Left cardiac atrium (tissue), 4 donors: ENCODE measurements around the gene AEBP1. TPM values are rescaled to one million over a fixed set of nuclear protein-coding genes. Genes with fewer than 3 reads are reported as not detected.

Experiments
- ATAC-seq, 2 donors: fragments of 200-7000 bp; cut with Tn5 transposase; one replicate each; pipeline ENCODE4 v1.9.1; 2020; ENCODE audit warnings: mild to moderate bottlenecking in 2 of 2, moderate library complexity in 2 of 2
- DNase-seq: peaks from one replicate; pipeline ENCODE4 v3.0.0-alpha.2; 2020
- intact Hi-C, 2 donors: fragments of 100-400 bp; cut with DNase I; formaldehyde crosslinking; loops; one replicate each; pipeline versions ENCODE4 v1.14.1 to v1.15.1; 2022 to 2023
- microRNA-seq, 2 donors: library from miRNA; unstranded; fragments of <30 nt; microRNA quantifications; one replicate each; pipeline ENCODE4 v1.2.0, GENCODE V29; 2020
- total RNA-seq, 2 donors: library from RNA; stranded (reverse); fragmentation: NEBNext Ultra II Directional; extraction: Animal tissue kit (Norgen Biotek cat#: 25700); gene quantifications; one replicate each; pipeline ENCODE4 v1.2.1, GENCODE V29; 2021
- donor health status: DM: no; HTN: yes; CAD: no.
- donor health status: DM: no; HTN: yes; CAD: no; lungs with severe emphysema.
- donor health status: DM: yes; HTN: yes; CAD: no.
- donor health status: Dilated cardiomyopathy.

The AEBP1 gene
- total RNA-seq, 2 donors from 2014 or later = 65.0 to 117 TPM

DNA sequence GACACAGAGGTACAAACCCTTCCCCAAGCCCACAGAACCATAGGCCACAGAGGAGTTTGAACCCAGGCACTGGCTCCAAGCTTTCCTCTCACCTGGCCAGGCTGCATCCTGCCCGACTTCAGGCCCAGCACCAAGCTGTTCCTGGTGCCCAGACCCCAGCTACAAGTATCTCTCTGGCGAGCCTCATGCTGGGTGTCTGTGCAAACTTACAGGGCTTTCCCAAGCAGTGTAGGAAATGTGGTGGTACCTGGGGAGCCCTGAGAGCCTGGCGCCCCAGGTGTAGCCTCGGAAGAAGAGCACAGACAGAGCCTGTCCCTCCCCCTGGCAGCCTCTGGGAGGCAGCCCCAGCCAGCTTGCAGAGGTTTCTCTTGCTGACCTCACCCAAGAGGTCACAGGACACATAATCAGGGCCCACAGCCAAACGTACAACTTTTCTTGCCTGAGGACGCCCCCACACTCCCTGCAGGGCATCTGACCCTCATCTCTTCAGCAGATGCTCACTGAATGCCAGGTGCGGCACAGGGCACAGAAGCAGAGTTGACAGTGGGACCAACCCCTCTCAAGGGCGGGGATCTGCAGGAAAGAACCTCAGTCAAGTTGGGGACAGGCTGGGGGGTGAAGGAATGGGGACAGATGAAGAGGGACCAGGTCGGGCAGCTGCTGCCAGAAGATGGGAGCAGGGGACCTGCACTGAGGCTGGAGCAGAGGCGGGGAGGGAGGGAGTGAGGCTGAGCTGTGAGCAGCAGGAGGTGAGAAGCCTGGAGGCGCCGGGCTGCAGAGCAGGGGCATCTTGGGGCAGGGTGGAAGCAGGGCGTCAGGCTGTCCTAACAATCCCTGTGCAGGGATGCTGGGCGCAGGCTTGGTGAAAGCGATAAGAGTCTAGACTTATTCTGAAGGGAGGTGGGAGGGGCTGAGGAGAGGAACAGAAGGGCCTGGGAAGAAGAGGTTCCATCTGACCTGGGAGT, 53.3 kb downstream of the AEBP1 start:
- DNase-seq = no peak
- intact Hi-C loops = no loop called here
- no peak for ATAC-seq

DNA sequence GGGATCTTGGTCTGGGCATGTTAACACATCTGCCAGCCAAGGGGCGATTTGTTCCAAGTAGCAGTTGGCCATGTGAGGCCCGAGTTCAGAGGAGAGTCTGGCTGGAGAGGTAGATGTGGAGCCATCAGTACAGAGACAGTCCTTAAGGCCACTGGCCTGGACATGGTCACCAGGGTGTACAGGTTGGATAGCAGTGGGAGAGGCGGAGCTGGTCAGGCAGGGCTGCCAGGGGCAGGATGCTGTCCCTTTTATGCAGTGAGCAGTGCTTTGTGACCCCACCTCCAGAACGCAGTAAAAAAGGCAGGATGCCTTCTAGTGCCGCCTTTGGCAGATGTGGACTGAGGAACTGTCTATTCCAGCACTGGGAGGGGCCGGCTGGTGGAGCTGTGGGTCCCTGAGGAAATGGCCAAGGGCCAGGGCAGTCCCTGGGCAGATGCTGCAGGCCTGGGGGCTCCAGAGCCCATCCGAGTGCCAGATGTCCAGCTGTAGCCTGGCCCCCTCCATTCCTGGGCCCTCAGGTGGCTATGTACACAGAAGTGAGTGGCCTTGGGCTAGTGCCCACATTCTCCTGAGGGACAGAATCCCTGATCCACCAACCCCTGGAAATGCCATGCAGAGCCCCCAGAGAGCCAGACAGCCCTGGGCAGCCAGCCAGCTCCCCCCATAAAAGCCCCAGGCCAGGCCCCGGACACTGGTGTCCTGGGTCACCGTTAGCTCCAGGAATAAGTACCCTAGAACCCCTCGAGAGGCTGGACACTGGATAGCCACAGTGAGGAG, 54.1 kb downstream of the AEBP1 start:
- ATAC-seq = no peak
- intact Hi-C loops = no loop called here
- no peak for DNase-seq

DNA sequence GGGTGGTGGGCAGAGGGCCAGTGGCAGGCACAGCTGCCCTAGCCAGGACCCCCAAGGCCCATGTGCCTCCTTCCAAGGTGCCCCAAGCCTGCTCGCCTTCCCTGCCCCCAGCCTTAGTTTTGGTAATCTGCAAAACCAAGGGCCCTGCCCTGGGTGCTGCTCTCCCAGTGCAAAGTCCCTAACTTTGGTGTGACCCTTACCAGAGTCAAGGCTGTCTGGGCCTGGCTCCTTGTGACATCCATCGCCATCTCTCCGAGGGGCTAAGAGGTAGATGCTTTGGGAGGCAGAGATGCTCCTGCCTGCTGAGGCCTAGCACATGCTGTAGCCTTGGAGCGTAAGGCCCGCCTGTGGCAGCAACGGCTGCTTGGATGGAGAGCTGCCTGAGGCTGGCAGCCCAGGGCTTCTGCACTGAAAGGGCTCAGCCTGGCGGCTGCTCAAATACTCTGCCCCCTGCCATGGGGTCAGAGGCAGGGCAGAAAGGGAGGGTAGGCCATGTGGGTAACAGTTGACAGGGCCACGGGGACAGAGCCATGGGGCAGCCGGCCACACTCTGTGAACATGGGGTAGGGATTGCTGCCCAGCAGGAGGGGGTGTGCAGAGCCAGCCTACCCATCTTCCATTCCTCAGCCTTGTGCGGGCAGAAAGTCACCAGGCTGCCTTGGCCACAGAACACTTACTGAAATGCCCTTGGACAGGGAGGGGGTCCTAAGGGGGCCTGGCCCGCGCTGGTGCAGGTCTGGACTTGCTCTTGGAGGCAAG, 54.9 kb downstream of the AEBP1 start:
- ATAC-seq = peak in 1 of 2 donors; percentile 56

DNA sequence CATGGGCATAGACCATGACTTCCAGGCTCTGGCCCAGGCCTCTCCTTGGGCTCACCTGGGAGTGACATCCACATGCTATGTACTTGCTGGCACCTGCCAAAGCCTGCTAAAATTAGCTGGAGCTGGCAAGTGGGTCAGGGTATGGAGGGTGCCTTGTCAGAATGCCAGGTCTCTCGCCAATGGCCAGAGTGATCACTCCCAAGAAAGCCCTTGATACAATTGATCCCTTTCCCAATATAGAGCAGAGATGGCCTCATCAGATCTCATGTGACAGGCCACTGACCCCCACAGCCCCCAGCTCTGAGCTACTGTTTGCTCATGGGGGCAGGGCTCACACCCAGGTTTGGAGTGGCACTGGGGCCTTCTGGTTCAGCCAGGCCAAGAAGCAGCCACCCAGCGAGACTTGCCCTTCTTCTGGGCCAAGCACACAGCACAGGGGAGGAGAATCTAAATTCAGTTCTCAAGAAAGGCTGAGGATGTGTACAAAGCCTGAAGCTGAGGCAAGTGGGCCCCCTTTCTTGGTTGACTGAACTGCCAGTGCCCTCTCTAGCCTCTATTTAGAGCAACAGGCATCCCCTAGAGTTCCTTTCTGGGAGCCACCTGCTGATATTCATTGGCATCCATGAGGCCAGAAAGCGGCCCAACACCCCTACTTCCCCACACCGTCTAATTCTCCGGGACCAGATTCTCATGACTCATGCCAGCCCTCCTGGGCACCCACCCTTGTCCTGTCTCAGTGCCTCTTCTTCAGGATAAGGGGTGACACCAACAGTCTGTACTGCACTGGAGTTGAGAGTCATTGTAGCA, 55.9 kb downstream of the AEBP1 start:
- ATAC-seq (peak; percentile 14 to 18), DNase-seq (no peak)
- intact Hi-C loops = no loop called here

More for the DNA sequence above, 54.9 kb downstream of the AEBP1 start:
- intact Hi-C loops = no loop called here
- DNase-seq = no peak

DNA sequence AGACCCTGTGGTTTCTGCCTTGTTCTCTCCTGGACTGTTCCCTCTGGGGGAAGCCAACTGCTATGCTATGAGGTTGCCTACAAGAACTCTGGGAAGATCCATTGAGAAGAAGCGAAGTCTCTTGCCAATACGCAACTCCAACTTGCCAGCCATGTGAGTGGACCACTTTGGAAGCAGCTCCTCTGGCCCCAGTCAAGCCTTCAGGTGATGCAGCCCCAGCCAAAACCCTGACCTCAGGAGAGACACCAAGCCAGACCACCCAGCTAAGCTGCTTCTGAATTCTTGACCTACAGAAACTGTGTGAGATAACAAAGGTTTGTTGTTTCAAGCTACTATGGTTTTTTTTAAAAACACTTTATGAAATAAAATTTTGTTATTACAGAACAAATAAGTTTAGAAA, 57.2 kb downstream of the AEBP1 start:
- DNase-seq (no peak), ATAC-seq (no peak)
- intact Hi-C loops = no loop called here

DNA sequence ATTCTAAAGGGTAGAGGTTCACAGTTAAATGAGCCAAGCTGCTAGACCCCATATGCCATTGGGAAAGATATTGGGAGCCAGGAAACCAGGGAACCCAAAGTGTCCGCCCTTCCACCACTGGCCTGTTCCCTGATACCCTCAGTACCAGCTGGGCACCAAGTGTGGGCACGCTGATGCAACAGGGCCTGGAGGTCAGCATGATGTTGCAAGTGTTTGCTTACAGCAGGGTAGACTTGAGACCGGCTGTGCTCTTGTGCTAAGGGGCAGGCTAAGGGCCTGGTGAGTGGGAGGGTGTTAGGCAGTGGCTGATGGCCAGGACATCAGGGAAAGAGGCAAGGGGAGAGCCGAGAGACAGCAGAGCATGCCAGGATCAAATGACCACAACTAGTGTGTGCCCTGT, 58.0 kb downstream of the AEBP1 start:
- ATAC-seq (peak; percentile 58 to 72), DNase-seq (no peak)
- intact Hi-C loops = no loop called here

DNA sequence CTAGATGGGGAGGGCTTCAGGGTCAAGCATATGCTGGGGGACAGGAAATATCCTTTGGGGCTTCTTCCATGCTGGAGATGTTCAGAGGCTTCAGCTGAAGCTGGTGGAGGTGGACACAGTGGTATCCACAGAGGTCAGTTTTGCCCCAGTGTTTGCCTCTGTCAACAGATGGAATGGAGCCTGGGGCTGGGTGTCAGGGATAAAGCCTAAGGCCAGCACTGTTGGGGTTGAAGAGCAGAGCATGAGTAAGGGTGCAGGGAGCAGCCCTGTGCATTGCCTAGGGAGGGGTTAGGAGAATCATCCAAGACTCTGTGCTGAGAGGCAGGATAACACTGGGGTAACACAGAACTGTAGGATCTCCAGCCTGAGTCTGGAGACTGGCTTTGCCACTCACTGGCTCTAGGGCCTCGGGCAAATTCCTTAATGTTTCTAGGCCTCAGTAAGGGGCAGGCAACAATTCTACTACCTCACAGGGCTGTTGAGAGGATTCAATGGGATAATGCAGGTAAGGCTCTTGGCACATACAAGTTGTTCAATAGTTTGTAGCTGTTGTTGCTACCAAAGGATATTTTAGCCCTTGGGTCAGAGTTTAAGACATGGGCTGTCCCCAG, 58.7 kb downstream of the AEBP1 start:
- intact Hi-C loops = no loop called here
- no peak for DNase-seq
- ATAC-seq = no peak

DNA sequence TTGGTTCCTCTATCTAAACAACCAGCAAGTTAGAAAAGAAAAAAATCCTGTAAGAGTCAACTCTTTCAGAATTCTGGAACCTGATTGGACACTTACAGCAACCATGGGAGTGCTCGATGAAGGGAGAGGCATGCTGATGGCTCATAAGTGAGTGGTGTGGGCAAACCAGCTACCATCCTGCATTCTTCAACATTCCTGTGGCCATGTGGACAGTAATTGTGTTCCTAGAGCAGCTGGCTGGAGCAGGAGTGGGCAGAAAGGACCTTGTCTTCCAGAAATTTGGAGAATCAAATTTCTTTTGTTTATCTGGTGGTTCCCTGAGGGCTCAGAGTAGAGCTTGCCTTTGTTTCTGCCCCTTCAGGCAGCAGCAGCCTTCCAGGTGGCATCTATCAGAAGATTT, 59.4 kb downstream of the AEBP1 start:
- DNase-seq (no peak), ATAC-seq (no peak)
- intact Hi-C loops = no loop called here

Small RNAs within 50 kb of the gene (microRNA-seq; reads per million reads assigned to microRNA genes)
- 0.54 to 0.81 reads per million in 2 donors for gene MIR6838

Other genes with a start within 250 kb of the AEBP1 start
- gene MRPS24, start 234.8 kb upstream of the AEBP1 start, total RNA-seq = 100 to 1,000 TPM; 125 to 139 TPM
- 10 to 100 TPM; 27.8 to 37.4 TPM for gene URGCP, start 197.7 kb upstream of the AEBP1 start, total RNA-seq
- 10 to 100 TPM; 38.8 to 40.7 TPM for gene UBE2D4, start 177.9 kb upstream of the AEBP1 start, total RNA-seq
- not detected for gene SPDYE1, start 106.4 kb upstream of the AEBP1 start, total RNA-seq
- 10 to 100 TPM; 42.1 to 48.7 TPM for gene DBNL, start 59.6 kb upstream of the AEBP1 start, total RNA-seq
- 1,000 to 10,000 TPM in 1 of 2 donors, 100 to 1,000 TPM in 1; 799 to 1,159 TPM for gene PGAM2, start 38.8 kb upstream of the AEBP1 start, total RNA-seq
- 10 to 100 TPM; 20.0 to 22.1 TPM for gene POLM, start 21.8 kb upstream of the AEBP1 start, total RNA-seq
- 10 to 100 TPM; 95.8 to 98.9 TPM for gene POLD2, start 19.2 kb downstream of the AEBP1 start, total RNA-seq
- over 10,000 TPM; 20,486 to 20,690 TPM for gene MYL7, start 37.0 kb downstream of the AEBP1 start, total RNA-seq
- gene GCK, start 85.1 kb downstream of the AEBP1 start, total RNA-seq = 1 to 10 TPM; 3.1 to 5.6 TPM
- 10 to 100 TPM; 51.5 to 62.1 TPM for gene YKT6, start 96.6 kb downstream of the AEBP1 start, total RNA-seq
- gene CAMK2B, start 221.2 kb downstream of the AEBP1 start, total RNA-seq = 10 to 100 TPM; 75.8 to 98.7 TPM